Measurements from ENCODE around the gene SYNDIG1. TPM values are rescaled to one million over a fixed set of nuclear protein-coding genes. Genes with fewer than 3 reads are reported as not detected.

The SYNDIG1 gene
- total RNA-seq, 1 donor, result 2.2 TPM

GRCh38 chr20:24477831-24478547, 8.6 kb downstream of the SYNDIG1 start:
- Histone ChIP-seq H3K79me2 (ENCODE audit: insufficient read depth, low read length) (no peaks in the 10 kb centered on the region), H2AFZ (ENCODE audit: low read length) (no peak overlapping the region), H3K27ac (ENCODE audit: low read depth, low read length) (no peak overlapping the region), H3K27me3 (ENCODE audit: insufficient read depth, low read length) (peaks cover 2% of the 10 kb centered on the region), H3K9me3 (ENCODE audit: low read depth, low read length) (no peaks in the 10 kb centered on the region), H3K36me3 (ENCODE audit: insufficient read depth, low read length) (no peaks in the 10 kb centered on the region), H3K4me1 (ENCODE audit: insufficient read depth, low read length) (no peaks in the 10 kb centered on the region), H3K4me2 (ENCODE audit: insufficient read depth, low read length) (no peak overlapping the region), H4K20me1 (ENCODE audit: insufficient read depth, low read length) (no peaks in the 10 kb centered on the region), H3K4me3 (ENCODE audit: insufficient read depth, low read length) (no peak overlapping the region)
- DNase-seq (ENCODE audit: insufficient read length, low spot score, missing footprints), result no peak
- no peak for TF ChIP-seq CTCF (IDR thresholded peaks at IDR 0.05; ENCODE audit: extremely low read depth, low read depth, low read length)

GRCh38 chr20:24478584-24478983, 9.2 kb downstream of the SYNDIG1 start:
- Histone ChIP-seq H3K79me2 (ENCODE audit: insufficient read depth, low read length) (no peaks in the 10 kb centered on the region), H3K27me3 (ENCODE audit: insufficient read depth, low read length) (no peaks in the 10 kb centered on the region), H3K4me3 (ENCODE audit: insufficient read depth, low read length) (no peak overlapping the region), H3K9me3 (ENCODE audit: low read depth, low read length) (no peaks in the 10 kb centered on the region), H3K4me1 (ENCODE audit: insufficient read depth, low read length) (no peaks in the 10 kb centered on the region), H2AFZ (ENCODE audit: low read length) (no peak overlapping the region), H3K36me3 (ENCODE audit: insufficient read depth, low read length) (no peaks in the 10 kb centered on the region), H4K20me1 (ENCODE audit: insufficient read depth, low read length) (no peaks in the 10 kb centered on the region), H3K4me2 (ENCODE audit: insufficient read depth, low read length) (no peak overlapping the region), H3K27ac (ENCODE audit: low read depth, low read length) (no peak overlapping the region)
- no peak for TF ChIP-seq CTCF (IDR thresholded peaks at IDR 0.05; ENCODE audit: extremely low read depth, low read depth, low read length)
- no peak for DNase-seq (ENCODE audit: insufficient read length, low spot score, missing footprints)

DNA sequence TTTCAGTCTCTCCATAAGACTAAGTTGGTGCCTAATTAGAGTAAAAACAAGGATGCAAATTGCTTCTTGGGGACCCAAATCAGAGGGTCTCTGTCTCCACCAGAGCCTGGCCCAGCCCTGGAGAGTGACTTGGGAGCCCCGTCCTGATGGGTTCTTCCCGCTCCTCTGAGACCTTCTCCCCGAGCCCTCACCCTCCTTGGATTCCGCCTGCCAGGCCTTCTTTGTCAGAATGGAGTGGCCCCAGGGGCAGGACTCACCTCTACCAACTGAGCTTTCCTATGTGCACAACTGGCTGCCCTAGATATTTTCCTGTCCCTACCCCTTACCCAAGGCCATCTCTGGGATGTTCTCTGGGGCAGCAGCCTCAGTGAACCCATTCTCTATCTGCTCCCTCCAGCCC, 9.7 kb downstream of the SYNDIG1 start:
- Histone ChIP-seq H3K4me1 (ENCODE audit: insufficient read depth, low read length) (no peaks in the 10 kb centered on the region), H3K4me3 (ENCODE audit: insufficient read depth, low read length) (no peak overlapping the region), H4K20me1 (ENCODE audit: insufficient read depth, low read length) (no peaks in the 10 kb centered on the region), H3K4me2 (ENCODE audit: insufficient read depth, low read length) (no peak overlapping the region), H3K9me3 (ENCODE audit: low read depth, low read length) (no peaks in the 10 kb centered on the region), H3K79me2 (ENCODE audit: insufficient read depth, low read length) (no peaks in the 10 kb centered on the region), H2AFZ (ENCODE audit: low read length) (no peak overlapping the region), H3K27me3 (ENCODE audit: insufficient read depth, low read length) (no peaks in the 10 kb centered on the region), H3K36me3 (ENCODE audit: insufficient read depth, low read length) (no peaks in the 10 kb centered on the region), H3K27ac (ENCODE audit: low read depth, low read length) (no peak overlapping the region)
- no peak for TF ChIP-seq CTCF (IDR thresholded peaks at IDR 0.05; ENCODE audit: extremely low read depth, low read depth, low read length)
- no peak for DNase-seq (ENCODE audit: insufficient read length, low spot score, missing footprints)

- Histone ChIP-seq H2AFZ (ENCODE audit: low read length) (no peak overlapping the region), H3K4me2 (ENCODE audit: insufficient read depth, low read length) (no peak overlapping the region), H4K20me1 (ENCODE audit: insufficient read depth, low read length) (no peaks in the 10 kb centered on the region), H3K4me1 (ENCODE audit: insufficient read depth, low read length) (no peaks in the 10 kb centered on the region), H3K27me3 (ENCODE audit: insufficient read depth, low read length) (no peaks in the 10 kb centered on the region), H3K79me2 (ENCODE audit: insufficient read depth, low read length) (no peaks in the 10 kb centered on the region), H3K27ac (ENCODE audit: low read depth, low read length) (no peak overlapping the region), H3K36me3 (ENCODE audit: insufficient read depth, low read length) (no peaks in the 10 kb centered on the region), H3K4me3 (ENCODE audit: insufficient read depth, low read length) (no peak overlapping the region), H3K9me3 (ENCODE audit: low read depth, low read length) (no peaks in the 10 kb centered on the region)
- no peak for DNase-seq (ENCODE audit: insufficient read length, low spot score, missing footprints)
- no peak for TF ChIP-seq CTCF (IDR thresholded peaks at IDR 0.05; ENCODE audit: extremely low read depth, low read depth, low read length)
Observed at GRCh38 chr20:24479595-24479994, 10.2 kb downstream of the SYNDIG1 start.
